Measurements from ENCODE around the gene KLF16.

The KLF16 gene

GRCh38 chr19:1806184-1807029 lies 57.0 kb downstream of the KLF16 start:
- DNase-seq (ENCODE audit: low read depth): no peak

GRCh38 chr19:1805401-1806183 lies 57.8 kb downstream of the KLF16 start:
- DNase-seq (ENCODE audit: low read depth): no peak

DNA sequence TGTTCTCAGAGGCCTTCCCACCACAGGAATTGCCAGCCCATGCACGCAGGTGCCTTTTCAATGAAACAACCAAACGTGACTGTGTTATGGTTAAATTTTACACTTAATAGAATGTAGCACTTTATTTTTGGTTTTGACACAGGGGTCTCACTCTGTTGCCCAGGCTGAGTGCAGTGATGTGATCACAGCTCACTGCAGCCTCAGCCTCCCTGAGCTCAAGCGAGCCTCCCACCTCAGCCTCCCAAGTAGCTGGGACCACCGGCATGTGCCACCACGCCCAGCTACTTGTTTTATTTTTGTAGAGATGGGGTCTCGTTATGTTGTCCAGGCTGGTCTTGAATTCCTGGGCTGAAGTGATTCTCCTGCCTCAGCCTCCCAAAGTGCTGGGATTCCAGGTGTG lies 58.5 kb downstream of the KLF16 start:
- DNase-seq (ENCODE audit: low read depth): no peak
